Stimulated activated CD8-positive, alpha-beta memory T cell treated with anti-CD3 and anti-CD28 coated beads, Interleukin-7, amount 100 ng/mL, for 1 hour (primary cell): ENCODE measurements around the gene TTC28.
"Not testable (repeated sequence)": the region's sequence is repeated elsewhere in the genome, so short reads cannot be mapped to it uniquely, and the experiment has no call there.

Experiments
- DNase-seq, 2 donors: peaks; one replicate each; pipeline ENCODE4 v3.0.0-alpha.2; 2020; ENCODE audit warnings: low read depth in 2 of 2

TTC28 gene

GRCh38 chr22:28183078-28183860 is 496.4 kb downstream of the TTC28 start:
- no peak for DNase-seq

- no peak for DNase-seq
These were observed 498.6 kb downstream of the TTC28 start for GRCh38 chr22:28180804-28181731.

GRCh38 chr22:28179392-28179791 is 500.2 kb downstream of the TTC28 start:
- DNase-seq = no peak

GRCh38 chr22:28175730-28176492 is 503.7 kb downstream of the TTC28 start:
- DNase-seq = no peak

GRCh38 chr22:28174509-28174908 is 505.1 kb downstream of the TTC28 start:
- no peak for DNase-seq

- DNase-seq = no peak
These were observed 506.6 kb downstream of the TTC28 start for GRCh38 chr22:28172892-28173670.

GRCh38 chr22:28171712-28172111 is 507.9 kb downstream of the TTC28 start:
- no peak for DNase-seq

- no peak for DNase-seq
These were observed 508.5 kb downstream of the TTC28 start for GRCh38 chr22:28171115-28171514.

GRCh38 chr22:28169314-28169713 is 510.3 kb downstream of the TTC28 start:
- not testable (repeated sequence) for DNase-seq

GRCh38 chr22:28155808-28156207 is 523.8 kb downstream of the TTC28 start:
- DNase-seq = no peak

GRCh38 chr22:28154861-28155260 is 524.8 kb downstream of the TTC28 start:
- DNase-seq = no peak

GRCh38 chr22:28151151-28151816 is 528.4 kb downstream of the TTC28 start:
- DNase-seq = no peak

- no peak for DNase-seq
These were observed 530.7 kb downstream of the TTC28 start for GRCh38 chr22:28148816-28149465.

- DNase-seq = no peak
These were observed 532.2 kb downstream of the TTC28 start for GRCh38 chr22:28147401-28147800.

- DNase-seq = no peak
These were observed 533.0 kb downstream of the TTC28 start for GRCh38 chr22:28146401-28147314.

GRCh38 chr22:28143961-28144745 is 535.5 kb downstream of the TTC28 start:
- DNase-seq = no peak

- no peak for DNase-seq
These were observed 536.3 kb downstream of the TTC28 start for GRCh38 chr22:28143241-28143865.
